Measurements from ENCODE around the gene CPN2.

The CPN2 gene

DNA sequence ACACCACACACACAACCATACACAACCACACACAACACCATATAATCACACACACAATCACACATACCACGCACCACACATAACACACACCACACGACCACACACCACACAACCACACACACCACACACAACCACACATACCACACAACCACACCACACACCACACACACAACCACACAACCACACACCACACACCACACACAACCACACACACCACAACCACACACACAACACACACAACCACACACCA lies 24.2 kb downstream of the CPN2 start:
- DNase-seq: no peak

DNA sequence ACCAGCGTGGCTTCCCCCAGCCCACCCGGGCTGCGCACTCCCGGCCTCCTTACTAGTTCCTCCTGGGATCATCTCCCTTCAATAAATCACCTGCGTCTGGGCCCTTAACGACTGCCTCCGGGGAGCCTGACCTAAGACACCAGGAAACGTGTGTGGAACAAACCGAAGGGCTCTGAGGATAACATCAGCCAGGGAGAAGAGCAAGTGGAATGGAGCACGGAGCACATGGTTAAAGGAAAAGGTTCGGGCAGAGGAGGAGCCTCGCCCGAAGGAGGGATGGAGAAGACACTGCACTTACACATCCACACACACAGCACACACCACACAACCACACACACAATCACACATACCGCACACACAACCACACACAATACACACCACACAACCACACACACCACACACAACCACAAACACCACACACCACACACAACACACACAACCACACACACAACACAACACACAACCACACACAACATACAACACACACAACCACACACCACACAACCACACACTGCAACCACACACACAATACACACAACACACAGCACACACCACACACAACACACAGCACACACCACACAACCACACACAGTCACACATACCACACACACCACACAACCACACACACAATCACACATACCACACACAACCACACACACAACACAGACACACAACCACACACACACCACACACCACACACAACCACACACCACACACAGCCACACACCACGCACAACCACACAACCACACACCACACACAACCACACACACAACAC lies 24.7 kb downstream of the CPN2 start:
- no peak for DNase-seq

DNA sequence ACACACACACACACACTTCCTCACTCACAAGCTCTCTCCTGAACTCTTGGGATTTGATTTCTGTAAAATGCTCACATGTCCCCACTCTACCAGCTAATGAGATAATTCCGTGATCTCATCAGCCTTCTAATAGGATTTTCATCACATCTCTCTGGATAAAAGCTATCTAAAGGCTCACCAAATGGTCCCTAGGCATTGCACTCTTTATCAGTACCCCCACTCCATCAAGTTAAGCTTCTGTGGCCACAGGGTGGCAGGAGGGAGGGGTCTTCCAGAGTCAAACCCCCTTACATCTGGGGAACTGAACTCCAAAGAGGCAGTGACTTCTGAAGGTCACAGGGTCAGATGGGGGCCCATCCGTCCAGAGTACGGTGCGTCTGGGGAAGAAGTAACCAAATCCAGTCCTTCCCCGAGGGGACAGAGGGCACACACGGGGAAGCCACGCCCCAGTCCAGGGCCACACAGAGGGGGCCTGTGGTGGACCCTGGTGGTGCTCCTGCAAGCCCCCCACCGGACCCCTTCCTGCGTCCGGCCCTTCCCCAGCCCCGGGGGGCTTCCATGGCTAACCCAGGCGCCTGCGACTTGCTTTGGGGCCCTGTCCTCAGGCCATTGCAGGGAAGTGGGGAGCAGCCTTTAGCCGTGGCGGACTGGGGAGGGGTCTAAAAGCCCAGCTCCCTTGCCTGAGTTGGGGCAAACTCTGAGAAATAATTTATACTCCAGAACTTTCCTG lies 25.5 kb downstream of the CPN2 start:
- no peak for DNase-seq

DNA sequence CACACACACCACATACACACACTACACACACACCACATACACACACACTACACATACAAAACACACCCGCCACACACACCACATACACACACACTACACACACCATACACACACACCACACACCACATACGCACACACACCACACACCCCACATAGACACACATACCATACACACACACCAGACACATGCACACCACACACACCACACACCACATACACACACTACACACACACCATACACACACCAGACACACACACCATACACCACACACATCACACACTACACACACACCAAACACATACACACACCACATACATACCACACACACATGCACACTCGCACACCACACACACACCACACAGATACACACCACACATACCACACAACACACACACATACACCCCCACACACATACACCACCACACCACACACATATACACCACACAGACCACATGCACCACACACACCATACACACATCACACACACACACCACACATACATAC lies 26.3 kb downstream of the CPN2 start:
- no peak for DNase-seq

DNA sequence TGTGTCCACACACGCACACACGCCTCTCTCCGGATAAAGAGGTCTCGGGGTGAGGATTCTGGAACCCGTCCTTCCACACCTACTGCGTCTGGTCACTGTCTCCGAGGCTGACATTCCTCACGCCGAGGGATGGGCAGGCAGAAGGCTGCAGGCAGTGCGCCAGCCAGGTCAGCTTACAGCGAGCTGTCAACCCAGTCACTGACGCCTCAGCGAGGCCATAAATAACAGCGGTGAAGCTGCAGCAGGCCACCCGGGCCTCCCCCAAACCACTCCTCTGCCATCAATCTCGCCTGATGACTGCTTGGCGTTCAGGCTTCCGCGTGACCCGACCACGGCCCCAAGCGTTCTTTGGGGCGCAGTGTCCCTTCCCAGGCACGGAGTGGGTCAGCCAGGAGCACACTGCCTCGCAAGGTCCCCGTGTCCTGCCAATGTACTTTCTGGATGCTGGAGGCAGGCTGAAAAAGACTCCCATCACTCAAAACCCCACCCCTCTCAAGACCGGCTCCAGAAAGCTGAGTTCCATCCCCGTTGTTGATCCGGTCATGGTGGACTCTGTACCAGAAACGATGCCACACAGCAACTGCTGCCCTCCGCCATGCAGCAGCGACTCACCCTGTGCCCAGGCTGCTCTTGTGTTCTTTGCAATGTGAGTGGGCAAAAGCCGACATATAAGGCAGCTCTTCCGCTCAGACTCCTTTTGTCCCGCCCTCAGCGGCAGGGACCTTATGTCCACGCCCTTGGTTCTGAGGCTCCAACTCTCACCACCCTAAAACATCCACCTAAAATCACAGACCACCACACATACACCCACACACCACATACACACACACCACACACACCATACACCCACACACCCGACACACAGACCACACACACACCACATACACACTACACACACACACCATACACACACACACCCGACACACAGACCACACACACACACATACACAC lies 27.1 kb downstream of the CPN2 start:
- DNase-seq: peak; percentile 57

DNA sequence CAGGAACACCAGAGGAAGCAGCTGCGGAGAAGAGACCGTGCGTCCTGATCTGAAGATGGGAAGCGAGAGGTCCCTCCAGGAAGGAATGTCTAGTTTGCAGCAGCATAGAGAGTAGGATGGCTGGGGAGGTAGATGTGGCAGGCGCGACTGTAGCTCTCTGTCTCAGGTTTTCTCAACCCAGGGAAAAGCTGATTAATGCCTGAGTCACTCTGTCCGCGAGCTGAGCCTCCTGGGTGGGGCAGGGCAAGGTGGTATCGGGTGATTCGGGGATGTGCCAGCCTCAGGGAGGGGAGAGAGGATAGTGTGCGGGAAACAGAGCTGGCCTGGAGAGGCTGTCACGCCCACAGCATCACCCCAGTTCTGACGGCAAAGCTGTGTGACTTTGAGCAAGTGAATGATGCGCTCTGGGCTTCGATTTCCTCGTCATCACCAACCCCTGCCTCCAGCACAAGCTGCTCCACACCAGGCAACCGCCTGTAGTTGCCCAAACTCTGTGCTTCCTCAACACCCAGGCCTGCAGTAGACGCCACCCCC lies 28.4 kb downstream of the CPN2 start:
- DNase-seq: peak; percentile 19

DNA sequence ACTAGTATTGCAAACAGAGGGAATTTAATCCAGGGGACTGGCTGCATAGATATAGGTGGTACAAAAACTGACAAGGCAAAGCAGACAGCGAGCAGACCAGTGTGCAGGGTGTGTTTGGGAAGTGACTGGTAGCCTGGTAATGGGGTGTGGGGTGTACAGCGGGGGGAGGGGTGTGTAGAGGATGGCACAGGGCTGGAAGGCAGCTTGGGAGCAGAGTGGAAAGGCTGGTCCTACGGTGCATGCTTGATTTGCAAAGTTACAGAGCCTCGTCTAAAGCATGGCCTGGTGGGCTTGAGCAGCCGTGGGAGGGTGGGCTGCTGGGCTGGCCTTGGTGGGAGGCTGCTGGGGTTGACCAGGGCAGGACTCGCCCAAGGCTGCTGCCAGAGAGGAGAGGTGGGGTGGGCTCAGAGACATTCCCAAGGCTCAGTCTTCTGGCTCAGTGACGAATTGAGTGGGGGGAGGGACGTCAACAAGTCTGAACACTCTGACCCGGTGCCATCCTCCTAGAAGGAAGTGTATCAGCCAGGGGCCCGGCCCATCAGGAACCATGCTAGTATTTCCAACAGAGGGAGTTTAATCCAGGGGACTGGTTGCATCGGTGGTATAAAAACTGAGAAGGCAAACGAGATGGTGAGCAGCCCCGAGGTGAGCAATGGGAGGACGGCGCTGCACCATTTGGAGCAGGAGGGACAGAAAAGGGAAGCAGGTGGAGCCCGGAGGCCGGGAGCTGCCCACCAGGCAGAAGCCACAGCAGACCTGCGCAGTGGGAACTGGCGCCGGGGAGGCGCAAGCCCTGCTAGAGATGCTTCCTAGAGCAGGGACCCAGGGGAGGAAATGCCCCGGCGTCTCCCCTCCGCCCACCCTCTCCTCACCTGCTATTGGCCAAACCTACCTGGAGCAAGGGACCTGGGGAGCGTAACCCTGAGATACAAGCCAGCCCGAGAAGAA lies 29.2 kb downstream of the CPN2 start:
- no peak for DNase-seq

DNA sequence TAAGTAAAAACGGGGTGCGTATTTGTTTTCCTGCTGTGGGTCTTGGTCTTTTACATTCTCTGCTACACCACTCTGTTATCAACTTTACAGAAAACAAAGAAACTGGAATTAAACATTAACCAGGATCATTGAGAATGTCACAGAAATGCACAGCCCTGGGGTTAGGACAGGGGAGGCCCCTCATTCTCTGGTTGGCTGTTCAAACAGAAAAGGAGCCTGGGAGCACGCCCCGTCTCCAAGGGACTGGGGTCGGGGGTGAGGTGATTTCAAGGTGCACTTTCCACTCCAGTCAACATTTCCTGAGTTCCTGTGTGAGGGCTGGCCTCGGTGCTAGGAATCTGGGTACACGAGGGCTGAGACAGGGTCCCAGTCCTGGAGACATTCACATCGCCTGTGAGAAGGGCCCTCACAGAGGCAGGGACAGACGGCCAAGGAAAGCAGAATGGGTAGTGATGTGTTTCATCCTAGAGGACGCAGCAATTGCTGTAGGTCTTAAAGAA lies 30.3 kb downstream of the CPN2 start:
- no peak for DNase-seq

DNA sequence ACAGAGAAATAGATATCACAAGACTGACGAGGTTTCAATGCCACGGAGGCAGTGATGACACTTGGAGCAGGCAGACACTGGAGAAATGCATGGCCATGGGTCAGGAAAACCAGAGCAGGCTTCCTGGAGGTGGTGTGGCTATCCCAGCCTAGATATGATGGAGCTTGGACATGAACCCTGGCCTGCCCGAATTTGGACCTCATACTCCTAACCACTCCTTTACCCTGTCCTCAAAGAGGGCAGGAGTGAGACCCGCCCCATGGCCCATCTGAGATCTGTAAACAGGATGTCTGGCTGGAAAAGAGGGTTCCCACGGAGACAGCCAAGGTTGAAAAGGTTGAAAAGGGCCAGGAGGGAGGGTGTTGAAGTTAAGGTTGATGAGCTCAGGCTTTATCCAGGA lies 31.0 kb downstream of the CPN2 start:
- no peak for DNase-seq

DNA sequence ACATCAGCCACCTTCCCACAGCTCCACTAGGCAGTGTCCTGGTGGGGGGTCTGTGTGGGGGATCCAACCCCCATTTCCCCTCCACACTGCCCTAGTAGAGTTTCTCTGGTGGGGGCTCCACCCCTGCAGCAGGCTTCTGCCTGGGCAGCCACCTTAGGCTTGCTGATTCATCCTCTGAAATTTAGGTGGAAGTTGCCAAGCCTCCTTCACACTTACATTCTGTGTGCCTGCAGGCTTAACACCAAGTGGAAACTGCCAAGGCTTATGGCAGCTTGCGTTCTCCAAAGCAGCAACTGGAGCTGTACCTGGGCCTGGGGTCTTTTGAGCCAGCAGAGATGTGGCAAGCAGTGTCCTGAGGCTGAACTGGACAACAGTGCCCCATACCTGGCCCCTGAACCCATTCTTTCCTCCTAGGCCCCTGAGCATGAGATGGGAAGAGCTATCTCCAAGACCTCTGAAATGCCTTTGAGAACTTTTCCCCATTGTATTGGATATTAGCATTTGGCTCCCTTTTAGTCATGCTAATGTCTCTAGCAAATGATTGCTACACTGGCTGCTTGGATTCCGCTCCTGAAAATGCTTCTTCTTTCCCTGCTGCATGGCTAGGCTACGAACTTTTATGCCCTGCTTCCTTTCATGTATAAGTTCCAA lies 32.5 kb downstream of the CPN2 start:
- DNase-seq: no peak

DNA sequence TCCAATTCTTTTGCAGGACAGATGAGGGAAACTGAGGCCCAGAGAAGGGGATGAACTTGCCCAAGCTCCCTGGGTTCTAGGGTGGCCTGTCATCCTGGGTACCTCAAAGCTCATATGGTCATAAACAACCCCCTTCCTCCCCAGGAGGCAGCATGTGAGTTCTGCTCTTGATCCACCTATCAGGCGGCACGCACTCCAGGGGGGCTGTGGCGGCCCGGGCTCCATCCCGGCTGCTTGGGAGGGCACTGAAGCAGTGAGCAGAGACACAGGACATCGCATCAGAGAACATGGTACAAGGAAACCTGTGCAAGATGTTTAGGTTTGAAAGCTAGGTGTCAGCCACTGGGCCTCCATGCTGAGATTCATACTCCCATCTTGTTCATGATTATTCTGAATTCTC lies 34.2 kb downstream of the CPN2 start:
- DNase-seq: no peak

DNA sequence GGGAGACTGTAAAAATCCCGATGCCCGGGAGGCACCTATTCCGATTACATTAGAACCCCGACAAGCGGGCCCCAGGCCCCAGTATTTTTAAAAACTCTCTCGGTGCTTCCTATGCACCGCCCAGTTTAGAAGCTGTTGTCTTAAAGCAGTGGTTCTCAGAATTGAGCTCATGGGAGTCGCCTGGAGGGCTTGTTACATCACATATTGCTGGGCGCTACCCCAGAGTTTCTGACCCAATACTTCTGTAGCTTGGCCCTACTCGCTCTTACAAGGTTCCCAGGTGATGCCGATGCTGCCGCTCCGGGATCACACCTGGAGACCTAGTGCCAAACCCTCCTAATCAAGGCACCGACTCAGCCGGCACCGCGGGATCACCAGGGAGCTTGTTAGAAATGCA lies 35.2 kb downstream of the CPN2 start:
- no peak for DNase-seq

DNA sequence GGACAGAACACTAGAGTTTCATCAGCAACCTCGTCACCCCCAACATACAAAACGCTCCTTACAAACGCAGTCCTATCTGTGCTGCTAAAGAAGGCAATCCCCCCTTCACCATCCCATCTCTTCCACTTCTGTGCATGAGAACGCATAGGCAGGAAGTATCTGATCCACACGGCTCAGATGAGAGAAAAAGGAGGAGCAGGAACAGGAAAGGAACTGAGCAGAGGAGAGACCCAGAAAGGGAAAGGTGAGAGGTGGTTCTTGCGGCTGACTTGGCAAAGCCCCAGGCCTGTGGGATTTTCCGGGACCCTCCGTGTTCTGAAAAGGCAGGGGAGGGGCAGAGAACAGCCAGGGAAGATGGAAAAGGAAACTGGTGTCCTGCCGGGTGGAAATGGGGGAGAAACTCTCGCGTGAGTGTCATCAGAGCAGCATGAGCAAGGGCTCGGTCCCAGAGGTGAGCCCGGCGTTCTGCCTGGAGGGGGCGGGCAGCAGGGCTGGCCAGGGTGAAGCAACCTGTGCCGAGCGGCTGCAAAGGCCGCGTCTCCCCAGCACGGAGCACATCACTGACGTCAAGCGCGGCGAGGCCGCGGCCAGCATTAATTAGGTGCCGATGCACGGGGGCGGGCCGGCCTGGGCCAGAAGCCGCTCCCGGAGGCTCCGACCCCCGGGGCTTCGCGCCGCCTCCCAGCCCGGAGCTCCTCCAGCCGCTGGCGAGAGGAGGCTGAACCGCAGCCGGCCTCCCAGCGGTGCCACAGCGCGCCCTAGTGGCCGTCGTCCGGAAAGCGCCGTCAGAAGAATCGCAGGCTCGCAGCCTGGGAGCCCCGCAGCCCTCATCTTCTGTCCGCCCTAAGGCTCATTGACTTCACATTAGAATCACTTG lies 35.8 kb downstream of the CPN2 start:
- peak; percentile 71 for DNase-seq

DNA sequence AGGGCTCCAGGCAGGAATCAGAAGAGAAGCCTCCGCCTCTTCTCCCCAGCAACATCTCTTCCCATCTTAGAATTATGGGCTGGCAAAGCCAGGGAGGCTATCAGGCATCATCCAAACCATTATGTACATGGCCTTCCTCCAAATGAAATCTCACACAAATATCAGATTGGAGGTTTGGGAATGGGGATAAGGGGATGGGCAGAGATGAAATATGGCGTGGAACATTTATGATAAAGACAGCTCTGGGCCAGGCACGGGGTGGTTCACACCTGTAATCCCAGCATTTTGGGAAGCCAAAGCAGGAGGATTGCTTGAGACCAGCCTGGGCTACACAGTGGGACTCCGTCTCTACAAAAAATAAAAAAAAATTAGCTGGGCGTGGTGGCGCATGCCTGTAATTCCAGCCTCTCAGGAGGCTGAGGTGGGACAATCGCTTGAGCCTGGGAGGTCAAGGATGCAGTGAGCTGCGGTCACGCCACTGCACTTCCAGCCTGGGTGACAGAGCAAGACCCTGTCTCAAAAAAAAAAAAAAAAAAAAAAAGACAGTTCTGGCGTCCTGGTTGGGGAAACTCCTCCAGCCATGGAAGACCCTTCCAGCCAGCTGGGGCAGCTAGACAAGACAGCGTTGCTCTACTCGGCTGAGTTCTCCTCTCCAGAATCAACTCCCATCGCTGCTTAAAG lies 36.6 kb downstream of the CPN2 start:
- DNase-seq: no peak

DNA sequence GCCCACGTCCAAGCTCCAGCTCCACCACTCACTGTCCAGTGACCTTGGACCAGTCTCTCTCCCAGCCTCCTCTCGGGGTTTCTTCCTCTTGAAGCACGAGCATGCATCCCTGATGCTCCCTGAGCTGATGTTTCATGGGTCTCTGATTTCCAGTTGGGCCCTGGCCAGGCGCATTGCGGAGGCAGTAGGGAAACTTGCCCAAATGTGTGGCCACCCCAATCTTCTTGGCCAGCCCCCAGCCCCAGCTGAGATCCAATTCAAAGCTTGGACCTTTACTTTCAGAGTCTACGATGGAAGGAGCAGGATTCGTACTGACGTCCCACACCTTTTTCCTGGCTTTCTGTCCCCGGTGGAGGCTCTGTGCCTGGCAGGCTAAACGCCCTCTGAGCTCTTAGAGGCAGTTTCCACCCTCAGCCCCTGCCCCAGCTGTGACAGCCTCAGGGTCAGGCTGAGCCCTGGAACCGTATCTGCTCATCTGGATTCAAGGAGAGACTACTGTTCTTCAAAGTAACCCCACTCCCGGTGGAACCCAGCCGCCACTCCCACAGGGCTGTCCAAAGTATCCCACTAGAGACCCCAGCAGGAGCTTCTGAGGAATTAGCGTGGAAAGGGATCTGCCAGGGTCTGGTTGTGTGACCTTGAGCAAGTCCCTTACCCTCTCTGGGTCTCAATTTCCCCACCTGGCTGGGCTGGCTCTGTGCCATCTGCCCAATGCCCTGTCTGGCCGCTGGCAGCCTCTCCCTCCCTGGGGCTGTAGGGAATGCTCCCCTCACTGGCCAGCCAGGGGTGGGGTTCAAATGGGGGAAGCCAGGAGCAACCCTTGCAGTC lies 37.4 kb downstream of the CPN2 start:
- DNase-seq: no peak

DNA sequence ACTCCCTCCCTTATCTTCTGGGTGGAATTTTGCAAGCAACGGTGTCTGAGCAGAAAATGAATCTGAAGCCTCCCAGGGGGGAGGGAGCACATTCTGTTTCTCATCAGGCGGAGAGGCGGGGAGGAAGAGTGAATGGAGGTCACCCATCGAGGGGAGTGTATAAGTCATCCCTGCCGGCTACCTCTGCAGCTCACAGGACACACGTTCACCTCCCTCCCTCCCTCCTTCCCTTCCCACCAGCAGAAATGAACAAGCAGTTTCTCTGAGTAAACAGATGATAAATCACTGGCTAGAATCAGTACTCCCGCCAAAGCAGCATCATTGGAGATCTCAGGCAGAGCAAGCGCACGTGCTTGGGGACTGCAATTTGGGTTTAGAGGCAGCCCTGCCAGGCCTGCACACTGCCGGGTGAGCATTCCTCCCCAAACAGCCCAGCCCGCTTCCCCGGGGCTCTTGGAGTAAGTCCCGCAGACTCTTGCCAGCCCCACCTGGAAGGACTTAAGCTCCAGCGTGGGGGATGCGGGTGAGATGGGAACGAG lies 38.3 kb downstream of the CPN2 start:
- DNase-seq: no peak

DNA sequence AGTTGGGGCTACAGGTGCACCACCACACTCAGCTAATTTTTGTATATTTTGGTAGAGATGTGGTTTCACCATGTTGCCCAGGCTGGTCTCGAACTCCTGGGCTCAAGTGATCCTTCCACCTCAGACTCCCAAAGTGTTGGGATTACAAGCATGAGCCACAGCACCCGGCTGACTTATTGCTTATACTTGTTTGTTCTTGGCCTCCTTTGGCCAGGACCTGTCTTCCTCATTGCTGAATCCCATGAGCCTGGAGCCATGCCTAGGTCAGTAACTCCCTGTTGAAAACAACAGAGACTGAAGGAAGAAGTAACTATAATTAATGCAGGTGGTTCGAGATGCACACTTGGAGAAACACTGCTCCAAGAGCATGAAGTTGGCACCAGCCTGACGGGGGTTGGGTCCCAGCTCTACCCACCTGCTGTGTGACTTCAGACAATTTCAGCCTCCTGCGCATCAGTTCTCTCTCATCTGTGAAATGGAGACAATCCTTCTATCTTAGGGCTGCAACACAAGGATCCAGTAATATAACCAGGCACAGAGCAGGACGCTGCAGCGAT lies 38.9 kb downstream of the CPN2 start:
- no peak for DNase-seq

DNA sequence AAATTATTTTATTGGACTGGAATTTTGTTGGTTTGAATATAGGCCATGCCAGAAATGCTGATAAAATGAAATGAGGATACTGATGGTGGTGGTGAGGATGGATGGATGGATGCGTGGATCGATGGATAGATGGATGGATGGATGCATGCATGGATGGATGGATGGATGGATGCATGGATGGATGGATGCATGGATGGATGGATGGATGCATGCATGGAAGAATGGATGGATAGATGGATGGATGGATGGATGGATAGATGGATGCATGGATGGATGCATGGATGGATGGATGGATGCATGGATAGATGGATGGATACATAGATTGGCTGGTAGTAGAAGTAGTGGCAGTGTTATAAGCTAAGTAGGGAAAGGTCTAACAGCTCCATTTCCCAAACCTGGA lies 40.1 kb downstream of the CPN2 start:
- DNase-seq: no peak
